Measurements from ENCODE around the gene ZDHHC8.

- TF ChIP-seq REST (IDR thresholded peaks at IDR 0.05; ENCODE audit: low read depth) (no peak), ZBTB33 (IDR thresholded peaks at IDR 0.05; ENCODE audit: extremely low read depth, insufficient replicate concordance, low read length) (no peak), ATF3 (IDR thresholded peaks at IDR 0.05) (no peak)
Observed at GRCh38 chr22:20188567-20188877, 56.9 kb downstream of the ZDHHC8 start.

Measured in HCT116 (cell line).